Activated CD4-positive, CD25-positive, alpha-beta regulatory T cell treated with anti-CD3 and anti-CD28 coated beads, Interleukin-2, amount 50 U/mL, for 24 hours (primary cell): Measurements from ENCODE around the gene FUT8.
A peak's percentile ranks its signal among the peaks of the same experiment; 100 is the strongest.

Source experiments
- ATAC-seq, 2 donors: fragments of 150-1000 bp; cut with Tn5 transposase; one replicate each; pipeline ENCODE4 v1.10.0; 2021; ENCODE audit warnings: mild to moderate bottlenecking in 1 of 2, moderate library complexity in 1 of 2

FUT8 gene

DNA sequence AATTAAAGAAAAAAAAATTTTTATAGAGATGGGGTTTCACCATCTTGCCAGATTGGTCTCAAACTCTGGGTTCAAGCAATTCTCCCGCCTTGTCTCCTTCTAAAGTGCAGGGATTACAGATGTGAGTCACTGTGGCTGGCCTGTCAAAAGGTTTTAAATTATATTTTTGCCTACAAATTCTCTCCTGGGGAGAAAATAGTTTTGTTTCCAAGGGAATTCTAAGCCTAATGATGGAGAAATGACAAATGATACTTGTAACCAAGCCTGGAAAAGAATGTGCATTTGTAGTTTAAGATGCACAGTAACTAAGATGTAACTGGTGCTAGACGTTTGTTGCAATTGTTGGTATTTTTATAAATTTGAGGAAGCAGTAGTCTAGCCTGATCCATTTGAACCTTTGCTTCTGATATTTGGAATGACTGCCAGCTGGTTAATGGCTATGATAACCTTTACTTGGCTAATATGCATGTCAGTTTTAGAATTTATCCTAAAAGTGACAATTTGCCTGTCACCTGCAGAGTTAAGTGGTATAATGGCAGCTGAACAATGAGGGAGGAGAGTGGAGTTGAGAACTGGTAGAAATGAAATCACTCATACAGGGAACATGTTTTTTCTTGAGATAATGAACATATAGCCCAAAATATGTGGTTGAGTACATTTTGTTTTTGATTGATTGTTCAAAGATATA lies 148.0 kb downstream of the FUT8 start:
- no peak for ATAC-seq

GRCh38 chr14:65564370-65564769 lies 151.8 kb downstream of the FUT8 start:
- ATAC-seq = no peak

DNA sequence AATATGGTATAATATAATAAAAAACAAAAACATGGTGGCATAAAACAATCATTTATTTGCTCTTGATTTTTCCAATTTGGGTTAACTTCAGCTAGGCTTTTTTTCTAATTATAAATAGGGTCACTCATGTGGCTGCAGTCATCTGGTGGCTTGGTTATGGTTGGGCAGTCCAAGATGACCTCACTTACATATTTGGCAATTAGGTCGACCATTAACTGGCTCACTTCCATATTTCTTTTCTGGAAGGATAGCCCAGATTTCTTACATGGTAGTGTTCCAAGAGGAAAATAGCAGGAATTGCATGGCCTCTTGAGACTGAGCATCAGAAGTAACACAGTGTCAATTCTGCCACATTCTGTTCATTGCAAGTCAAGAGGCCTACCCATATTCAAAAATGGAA lies 153.4 kb downstream of the FUT8 start:
- ATAC-seq = no peak

DNA sequence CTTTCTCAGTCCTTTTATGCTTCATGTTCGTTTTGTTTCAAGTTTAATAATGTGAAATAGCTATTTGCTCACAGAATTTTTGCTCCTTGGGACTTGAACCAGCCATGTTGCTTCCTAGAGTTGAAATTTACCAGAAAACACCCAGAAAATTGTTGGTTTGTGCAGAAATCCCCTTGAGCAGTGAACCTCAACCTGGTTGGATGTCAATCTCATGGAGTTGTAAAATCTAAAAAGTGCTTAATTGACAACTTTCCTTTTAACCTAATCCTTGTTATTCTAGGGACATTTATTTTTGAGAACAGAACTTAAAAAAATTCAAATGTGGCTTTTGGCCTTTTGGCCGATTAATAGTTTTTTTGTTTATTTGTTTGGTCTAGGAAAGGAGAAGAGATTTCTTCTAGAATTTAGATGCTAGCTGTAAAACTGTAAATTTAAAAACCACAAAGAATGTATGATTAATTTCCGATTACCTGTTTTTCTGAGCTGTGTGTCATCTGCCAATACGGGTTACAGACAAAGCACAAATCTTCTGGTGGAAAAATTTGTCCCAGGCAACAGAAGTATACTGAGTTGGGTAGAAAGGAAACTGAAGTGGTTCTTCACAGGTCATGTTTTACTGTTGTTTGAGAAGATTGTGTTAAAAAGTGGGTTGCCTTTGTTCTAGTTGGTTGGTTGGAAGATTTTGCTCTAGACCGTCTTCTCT lies 154.4 kb downstream of the FUT8 start:
- peak; percentile 87 to 94 for ATAC-seq

GRCh38 chr14:65574611-65575010 lies 162.1 kb downstream of the FUT8 start:
- no peak for ATAC-seq

GRCh38 chr14:65575389-65575788 lies 162.9 kb downstream of the FUT8 start:
- ATAC-seq = no peak

- ATAC-seq = peak in 1 of 2 donors; percentile 13
Measured at GRCh38 chr14:65580973-65581372, 168.4 kb downstream of the FUT8 start.

DNA sequence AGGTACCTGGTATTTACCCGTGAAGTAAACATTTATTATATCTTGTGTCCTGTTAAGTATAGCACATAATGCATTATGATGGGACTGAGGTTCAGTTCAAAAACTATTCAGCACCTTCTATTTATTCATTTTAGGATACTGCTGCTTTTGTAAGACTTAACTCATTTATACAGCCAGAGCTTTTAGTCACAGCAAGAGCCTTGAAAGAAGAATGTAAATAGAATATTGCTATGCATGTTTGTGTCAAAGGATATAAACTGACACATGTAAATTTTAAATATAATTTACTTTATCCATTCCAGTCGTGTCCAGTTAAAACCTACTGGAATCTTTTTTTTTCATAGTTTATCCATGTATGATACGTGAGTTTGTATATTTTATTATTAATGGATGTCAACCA lies 168.8 kb downstream of the FUT8 start:
- ATAC-seq = no peak

GRCh38 chr14:65581799-65582198 lies 169.3 kb downstream of the FUT8 start:
- no peak for ATAC-seq

GRCh38 chr14:65585216-65585615 lies 172.7 kb downstream of the FUT8 start:
- no peak for ATAC-seq

GRCh38 chr14:65588426-65589140 lies 176.1 kb downstream of the FUT8 start:
- no peak for ATAC-seq

GRCh38 chr14:65594153-65594881 lies 181.8 kb downstream of the FUT8 start:
- ATAC-seq = no peak

DNA sequence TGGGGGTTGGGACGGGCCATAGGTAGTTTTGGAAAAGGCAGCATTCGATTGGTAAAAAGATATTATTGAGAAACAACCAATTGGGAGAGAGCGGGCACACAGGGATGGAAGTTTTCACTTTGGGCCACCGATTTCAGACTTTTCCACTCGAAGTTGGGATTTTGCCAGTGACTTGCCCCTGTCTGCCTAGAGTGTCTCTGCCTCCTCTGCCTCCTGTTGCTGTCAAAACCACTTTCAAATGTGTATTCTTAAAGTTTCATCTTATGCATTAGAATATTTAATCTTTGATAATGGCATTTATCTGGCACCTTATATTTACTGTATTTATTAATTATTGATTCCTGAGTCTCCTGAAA lies 182.3 kb downstream of the FUT8 start:
- ATAC-seq = no peak

DNA sequence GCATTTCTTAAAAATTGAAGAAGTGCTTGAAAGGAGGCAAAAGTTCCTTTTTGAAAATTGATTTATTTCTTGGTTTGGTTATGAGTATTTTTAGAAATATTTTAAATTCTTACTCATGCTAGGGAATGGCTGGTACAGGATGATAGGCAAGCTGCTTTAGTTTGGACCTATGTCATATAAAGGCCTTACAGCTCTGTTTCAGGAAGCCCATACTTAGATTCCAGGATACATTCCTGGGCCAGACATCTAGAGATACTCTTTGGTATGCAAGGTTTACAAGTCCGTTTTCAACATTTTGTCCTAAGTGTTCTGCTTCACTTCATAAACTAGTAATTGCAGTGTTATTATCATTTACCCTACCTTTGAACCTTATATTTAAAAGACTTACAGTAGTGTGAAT lies 186.8 kb downstream of the FUT8 start:
- ATAC-seq = no peak

- ATAC-seq = no peak
Measured at GRCh38 chr14:65600742-65601141, 188.2 kb downstream of the FUT8 start.

DNA sequence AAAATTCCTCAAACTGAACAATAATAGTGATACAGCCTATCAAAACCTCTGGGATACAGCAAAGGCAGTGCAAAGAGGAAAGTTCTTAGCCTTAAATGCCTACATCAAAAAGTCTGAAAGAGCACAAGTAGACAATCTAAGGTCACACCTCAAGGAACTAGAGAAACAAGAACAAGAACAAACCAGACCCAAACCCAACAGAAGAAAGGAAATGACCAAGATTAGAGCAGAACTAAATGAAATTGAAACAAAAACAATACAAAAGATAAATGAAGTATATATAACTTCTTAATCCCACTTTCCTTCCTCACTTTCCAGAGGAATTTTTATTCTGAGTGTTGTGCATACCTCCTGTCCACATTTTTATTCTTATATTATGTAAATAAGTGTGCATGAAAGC lies 192.0 kb downstream of the FUT8 start:
- ATAC-seq = no peak

DNA sequence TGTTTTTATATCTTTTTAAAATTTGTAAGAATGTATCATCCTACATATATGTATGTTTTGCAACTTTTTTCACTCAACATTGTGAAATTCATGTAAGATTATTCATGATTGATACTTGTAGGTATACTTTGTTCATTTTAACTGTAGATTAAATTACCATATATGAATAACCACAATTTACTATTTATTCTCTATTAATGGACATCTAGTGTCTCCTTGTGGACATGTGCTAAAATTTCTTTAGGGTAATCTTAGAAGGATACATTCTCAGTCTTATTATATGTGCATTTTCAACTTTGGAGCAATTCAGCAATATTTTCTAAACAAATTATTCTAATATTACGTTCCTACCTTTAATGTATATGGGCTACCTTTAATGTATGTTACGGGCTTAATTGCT lies 192.4 kb downstream of the FUT8 start:
- ATAC-seq = no peak

DNA sequence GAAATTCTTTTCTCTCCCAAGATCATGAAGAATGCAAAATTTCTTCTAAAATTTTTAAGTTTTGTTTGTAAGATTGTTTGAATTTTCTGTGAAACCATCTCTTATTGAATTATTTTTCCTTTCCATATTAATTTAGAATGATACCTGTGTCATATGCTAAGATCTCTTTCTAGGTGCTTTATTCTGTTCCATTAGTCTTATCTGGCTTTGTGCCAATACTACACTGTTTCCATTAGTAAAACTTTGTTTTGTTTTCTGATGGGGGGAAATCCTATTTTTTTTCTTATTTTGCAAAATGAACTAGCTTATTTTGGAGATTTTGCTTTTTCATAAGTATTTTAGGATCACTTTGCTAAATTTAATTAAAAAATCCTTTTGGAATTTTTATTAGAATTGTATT lies 193.9 kb downstream of the FUT8 start:
- no peak for ATAC-seq

DNA sequence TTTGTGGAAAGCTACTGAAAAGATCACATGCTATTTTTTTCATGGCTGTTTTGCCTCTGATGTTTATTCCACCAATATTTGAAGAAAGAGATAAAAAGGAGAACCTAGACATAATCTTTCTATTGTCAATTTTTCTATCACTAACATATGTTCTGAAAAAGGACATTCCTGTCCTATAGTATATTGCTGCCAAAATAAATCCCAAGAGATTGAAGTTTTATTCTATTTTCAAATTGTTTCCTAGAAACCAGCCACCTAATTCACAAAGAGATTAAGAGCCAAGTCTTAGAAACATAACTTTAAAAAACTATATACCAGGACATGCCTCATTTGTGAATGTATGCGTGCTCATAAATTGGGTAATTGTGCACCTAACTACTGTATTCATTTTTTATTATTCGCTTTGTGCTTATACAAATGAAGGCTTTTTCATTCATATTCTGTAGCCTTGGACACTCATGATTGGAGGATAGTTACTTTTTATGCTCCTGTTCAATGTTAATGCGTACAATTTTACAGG lies 200.7 kb downstream of the FUT8 start:
- ATAC-seq = no peak

DNA sequence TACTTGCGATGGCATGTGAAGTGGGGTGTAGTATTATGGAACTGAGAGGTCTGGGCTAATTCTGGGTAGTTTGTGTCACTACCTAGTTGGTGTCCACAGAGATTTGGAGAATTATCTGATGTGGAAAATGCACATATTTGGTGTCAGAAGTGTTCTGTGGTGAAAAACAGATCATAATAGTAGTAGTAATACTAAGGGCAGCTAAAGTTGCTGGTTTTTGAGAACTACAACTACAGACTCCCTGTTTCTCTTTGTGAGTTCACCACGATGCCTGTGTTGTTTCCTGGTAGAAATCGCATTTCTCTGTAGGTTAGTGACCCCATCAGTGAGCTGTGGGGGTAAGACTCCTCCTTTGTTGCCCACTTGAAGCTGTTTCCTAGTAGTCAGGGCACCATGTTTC lies 206.5 kb downstream of the FUT8 start:
- no peak for ATAC-seq

- peak; percentile 67 to 69 for ATAC-seq
Measured at GRCh38 chr14:65620195-65620594, 207.7 kb downstream of the FUT8 start.

DNA sequence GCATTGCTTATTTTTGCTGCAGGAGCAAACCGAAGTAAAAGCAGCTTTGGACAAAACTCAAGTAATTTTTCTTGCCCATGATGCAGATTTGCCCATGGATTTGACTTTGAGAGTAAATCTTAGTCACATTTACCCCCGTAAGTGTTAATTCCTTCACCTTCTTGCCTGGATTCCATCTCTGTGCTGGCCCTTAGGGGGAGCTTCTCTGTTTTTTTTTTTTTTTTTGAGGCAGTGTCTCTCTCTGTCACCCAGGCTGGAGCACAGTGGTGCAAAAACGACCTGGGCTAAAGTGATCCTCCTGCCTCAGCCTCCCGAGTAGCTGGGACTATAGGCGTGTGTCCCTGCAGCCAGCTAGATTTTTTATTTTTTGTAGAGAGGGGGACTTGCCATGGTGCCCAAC lies 210.2 kb downstream of the FUT8 start:
- no peak for ATAC-seq

DNA sequence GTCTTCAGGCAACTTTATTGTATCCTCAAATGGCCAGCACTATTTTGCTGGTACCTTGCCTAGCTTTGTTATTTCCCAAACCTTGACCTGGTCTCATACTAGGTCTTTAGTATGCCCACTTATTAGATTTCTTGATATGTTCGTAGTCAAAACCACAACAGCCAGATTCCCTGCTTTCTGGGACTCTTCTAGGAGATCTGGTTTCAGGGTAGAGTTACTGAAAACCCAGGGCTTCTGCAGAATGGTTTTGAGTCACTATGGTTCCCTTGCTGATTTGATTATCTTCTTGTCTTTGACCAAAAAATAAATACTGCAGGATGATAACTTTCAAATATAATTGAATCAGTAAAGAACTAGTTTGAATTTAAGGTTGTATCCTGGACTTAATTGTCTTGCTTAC lies 211.2 kb downstream of the FUT8 start:
- ATAC-seq = no peak
